HG02970 (cell line): Measurements from ENCODE around the gene BDH1.
"Not testable (repeated sequence)": the region's sequence is repeated elsewhere in the genome, so short reads cannot be mapped to it uniquely, and the experiment has no call there.

Experiments
- ATAC-seq: cut with Tn5 transposase; IDR thresholded peaks from one replicate; pipeline ENCODE4 v1.9.1; 2021; ENCODE audit warnings: mild to moderate bottlenecking, moderate library complexity, moderate number of reproducible peaks; ENCODE audit not compliant: unreplicated experiment, low FRiP score

The BDH1 gene

GRCh38 chr3:197578376-197578775 lies 22.6 kb upstream of the BDH1 start:
- ATAC-seq, result no peak

GRCh38 chr3:197577366-197578074 lies 21.8 kb upstream of the BDH1 start:
- ATAC-seq, result no peak

DNA sequence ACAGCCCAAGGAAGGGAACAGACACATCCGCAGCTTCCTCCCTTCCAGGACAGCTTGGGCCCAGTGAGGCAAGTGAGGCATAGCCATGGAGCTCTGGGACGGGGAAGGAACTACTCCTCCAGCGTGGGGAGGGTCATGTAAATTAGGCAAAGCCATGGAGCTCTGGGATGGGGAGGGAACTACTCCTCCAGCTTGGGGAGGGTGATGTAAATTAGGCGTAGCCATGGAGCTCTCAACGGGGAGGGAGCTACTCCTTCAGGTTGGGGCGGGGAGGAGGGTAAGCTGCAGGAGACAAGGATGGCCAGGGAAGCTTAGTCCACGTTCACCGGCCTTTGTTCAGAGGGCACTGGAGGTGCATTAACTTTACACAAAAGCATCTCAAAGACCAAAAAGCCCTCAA lies 21.1 kb upstream of the BDH1 start:
- ATAC-seq, result no peak

DNA sequence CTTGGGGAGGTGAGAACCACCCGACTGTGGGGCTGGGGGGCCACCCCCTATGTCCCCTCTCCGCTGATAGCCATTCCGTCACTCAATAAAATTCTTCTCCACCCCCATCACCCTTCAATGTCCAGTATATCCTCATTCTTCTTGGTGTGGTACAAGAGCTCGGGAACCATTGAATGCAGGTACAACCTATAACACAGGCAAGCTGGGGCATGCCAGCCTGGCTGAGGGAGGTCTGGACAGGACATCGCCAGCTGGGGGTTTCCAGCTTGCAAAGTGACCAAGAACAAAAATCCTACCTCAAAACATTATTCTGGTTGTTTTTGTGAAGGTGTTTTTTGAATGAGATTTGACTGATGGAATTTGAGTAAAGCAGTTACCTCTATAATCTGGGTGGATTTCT lies 19.6 kb upstream of the BDH1 start:
- ATAC-seq, result no peak

DNA sequence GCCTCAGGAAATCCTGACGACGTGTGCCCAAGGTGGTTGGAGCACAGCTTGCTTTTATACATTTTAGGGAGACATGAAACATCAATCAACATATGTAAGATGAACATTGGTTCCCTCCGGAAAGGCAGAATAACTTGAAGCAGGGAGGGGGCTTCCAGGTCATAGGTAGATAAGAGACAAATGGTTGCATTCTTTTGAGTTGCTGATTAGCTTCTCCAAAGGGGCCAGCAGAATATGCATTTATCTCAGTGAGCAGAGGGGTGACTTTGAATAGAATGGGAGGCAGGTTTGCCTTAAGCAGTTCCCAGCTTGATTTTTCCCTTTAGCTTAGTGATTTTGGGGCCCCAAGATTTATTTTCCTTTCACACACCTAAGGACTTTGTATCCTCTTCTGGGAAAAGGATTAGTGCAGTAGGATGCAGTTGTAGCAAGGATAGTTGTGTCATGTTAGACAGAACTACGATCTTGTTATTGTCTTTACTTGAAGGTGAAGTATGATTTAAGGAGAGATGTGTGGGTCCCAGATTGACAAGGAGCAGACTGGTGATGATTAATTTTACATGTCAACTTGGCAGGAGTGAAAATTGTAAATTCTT lies 18.7 kb upstream of the BDH1 start:
- not testable (repeated sequence) for ATAC-seq

GRCh38 chr3:197573048-197573767 lies 17.4 kb upstream of the BDH1 start:
- no peak for ATAC-seq

DNA sequence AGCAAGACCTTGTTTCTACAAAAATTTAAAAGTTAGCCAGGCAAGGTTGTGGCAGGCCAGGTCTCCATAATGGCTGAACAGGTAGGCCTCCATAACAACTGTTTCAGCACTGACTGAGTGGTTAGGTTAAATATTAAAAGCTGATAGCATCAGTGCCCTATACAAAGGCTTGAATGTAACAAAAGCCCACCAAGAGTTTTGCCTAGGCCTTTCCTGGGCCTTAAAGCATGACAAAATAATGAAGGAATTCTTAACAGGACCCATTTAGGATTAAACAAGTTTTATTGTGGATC lies 16.1 kb upstream of the BDH1 start:
- not testable (repeated sequence) for ATAC-seq

- ATAC-seq, result not testable (repeated sequence)
These were observed 15.5 kb upstream of the BDH1 start for GRCh38 chr3:197571074-197571879.

DNA sequence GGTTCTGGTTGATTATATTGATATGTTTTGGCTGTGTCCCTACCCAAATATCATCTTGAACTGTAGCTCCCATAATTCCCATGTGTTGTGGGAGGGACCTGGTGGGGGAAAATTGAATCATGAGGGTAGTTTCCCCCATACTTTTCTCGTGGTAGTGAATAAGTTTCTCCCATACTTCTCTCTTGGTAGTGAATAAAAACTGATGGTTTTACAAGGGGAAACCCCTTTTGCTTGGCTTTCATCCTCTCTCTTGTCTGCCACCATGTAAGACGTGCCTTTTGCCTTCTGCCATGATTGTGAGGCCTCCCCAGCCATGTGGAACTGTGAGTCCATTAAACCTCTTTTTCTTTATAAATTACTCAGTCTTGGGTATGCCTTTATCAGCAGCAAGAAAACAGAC lies 13.7 kb upstream of the BDH1 start:
- ATAC-seq, result not testable (repeated sequence)

DNA sequence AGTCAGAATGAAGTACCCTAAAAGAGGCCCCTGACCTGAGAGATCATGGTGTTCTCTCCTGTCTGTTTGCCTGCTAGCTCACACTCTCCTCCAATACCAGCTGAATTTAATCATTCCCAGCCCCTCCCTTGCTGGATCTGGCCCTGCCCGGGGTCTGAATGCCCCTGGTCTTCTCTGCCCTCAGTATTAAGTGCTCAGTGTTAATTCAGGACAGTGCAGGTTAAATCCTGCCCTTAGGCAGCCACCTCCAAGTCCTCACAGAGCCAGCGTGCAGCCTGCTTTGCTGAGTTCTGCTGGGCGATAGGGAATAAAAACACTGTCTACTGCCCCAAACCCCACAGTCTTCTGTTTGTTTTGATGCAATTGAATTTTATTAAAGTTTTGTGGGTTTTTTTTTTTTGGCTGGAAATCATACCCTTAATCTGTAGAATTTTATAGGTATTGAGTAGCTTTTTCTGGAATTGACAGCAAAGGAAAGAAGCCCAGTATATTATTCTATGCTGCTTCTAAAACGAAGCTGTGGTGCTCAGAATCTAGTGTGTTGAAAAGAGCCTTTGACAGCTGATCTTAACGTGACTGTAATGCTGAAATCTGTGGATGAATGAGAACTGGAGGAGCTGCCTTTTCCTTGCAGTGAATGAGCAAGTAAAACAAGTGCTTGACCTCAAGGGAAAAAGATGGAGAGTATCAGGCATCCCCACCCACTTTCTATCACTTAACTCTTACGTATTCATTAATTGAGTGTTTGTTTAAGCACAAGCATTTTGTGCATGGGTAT lies 12.3 kb upstream of the BDH1 start:
- no peak for ATAC-seq

DNA sequence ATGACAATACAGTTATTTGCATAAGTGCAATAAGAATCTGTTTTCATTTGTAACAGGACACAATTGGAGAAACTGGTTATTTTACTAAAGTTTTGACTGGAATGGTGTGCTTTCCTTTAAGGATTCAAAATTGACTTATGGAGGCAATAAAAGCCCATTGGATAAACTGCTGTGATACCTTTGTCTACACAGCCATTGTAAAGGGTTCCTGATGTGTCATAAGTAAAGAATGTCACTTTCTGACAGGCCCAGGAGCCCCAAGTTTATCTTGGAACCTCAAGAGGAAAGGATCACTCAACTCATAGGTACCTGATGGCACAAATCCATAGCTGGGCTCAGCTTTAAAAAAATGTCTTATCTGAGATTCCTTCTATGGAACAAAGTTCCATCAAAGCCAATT lies 10.4 kb upstream of the BDH1 start:
- ATAC-seq, result not testable (repeated sequence)

- no peak for ATAC-seq
These were observed 8.5 kb upstream of the BDH1 start for GRCh38 chr3:197564097-197564843.

- no peak for ATAC-seq
These were observed 6.9 kb upstream of the BDH1 start for GRCh38 chr3:197562398-197563251.

DNA sequence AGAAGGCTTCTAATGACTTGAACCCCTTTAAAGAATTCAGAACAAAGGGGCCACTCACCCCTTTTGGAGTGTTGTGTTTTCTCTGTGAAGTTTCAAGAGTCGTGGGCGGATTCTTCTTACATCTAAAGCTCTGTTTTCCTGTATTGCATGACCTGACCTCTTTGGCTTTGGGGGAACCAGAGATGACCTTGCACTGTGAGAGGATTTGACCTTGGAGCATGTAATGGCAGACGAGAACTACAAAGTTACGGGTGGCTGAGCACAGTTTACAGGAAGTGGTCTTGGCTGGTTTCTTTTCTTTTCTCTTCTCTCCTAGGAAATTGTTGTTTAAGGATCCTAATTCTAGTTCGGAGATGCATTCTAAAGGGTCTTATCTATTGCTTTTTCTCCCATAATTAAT lies 6.2 kb upstream of the BDH1 start:
- ATAC-seq, result no peak

DNA sequence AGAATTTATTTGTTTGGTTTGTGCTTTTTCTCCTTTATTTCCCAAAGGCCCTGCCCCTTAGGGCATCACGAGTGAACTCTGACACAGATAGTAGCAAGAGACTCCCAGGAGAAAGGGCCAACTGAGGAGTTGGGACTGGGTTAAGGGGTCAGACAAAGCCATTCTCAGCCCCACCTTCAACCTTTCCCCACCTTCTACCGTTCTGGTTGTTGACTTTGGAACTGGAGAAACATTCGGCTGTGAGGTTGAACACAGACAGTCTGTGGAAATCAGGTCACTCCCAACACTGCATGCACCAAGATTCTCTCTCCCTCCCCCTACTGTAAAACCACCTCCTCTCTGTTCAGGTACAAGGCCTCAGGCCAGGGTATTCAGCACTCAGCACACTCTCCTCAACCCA lies 3.9 kb upstream of the BDH1 start:
- no peak for ATAC-seq

GRCh38 chr3:197554562-197555280 lies 1.0 kb downstream of the BDH1 start:
- peak; percentile 94 for ATAC-seq

- no peak for ATAC-seq
These were observed 1.6 kb downstream of the BDH1 start for GRCh38 chr3:197554196-197554561.

DNA sequence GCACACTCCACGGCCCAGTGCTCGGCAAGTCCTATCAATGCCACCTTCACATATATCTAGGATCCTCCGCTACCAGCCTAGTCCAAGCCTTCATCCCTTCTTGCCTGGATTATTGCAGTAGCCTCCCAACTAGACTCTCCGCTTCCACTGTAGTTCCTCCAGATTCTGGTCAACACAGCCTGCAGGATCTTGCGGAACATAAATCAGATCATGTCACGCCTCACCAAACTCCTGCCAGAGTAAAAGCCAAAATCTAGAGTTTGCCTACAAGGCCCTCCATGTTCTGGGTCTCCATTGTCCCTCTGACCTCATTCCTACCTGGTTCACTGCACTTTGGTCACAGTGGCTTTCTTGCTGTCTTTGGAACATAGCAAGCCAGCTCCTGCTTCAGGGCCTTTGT lies 3.6 kb downstream of the BDH1 start:
- no peak for ATAC-seq
